Left lobe of liver (tissue), 2 donors: Measurements from ENCODE around the gene SLC49A3. TPM values are rescaled to one million over a fixed set of nuclear protein-coding genes. Genes with fewer than 3 reads are reported as not detected.
"Not testable (repeated sequence)": the region's sequence is repeated elsewhere in the genome, so short reads cannot be mapped to it uniquely, and the experiment has no call there.

Experiments
- ATAC-seq: fragments of 200-7000 bp; cut with Tn5 transposase; one replicate; pipeline ENCODE4 v1.9.1; 2020; ENCODE audit warnings: mild to moderate bottlenecking, moderate library complexity
- DNase-seq: peaks from one replicate; pipeline ENCODE4 v3.0.0-alpha.2; 2020; ENCODE audit warnings: low spot score
- total RNA-seq: library from RNA; stranded (reverse); gene quantifications from one replicate; pipeline ENCODE4 v1.2.1, GENCODE V29; 2021
- donor health status: DM: no; HTN: no; CAD: no; lungs with moderate emphysema.
- donor health status: DM: no; HTN: yes; CAD: no.

The SLC49A3 gene
- total RNA-seq, 1 donor from 2014 or later: 7.6 TPM

DNA sequence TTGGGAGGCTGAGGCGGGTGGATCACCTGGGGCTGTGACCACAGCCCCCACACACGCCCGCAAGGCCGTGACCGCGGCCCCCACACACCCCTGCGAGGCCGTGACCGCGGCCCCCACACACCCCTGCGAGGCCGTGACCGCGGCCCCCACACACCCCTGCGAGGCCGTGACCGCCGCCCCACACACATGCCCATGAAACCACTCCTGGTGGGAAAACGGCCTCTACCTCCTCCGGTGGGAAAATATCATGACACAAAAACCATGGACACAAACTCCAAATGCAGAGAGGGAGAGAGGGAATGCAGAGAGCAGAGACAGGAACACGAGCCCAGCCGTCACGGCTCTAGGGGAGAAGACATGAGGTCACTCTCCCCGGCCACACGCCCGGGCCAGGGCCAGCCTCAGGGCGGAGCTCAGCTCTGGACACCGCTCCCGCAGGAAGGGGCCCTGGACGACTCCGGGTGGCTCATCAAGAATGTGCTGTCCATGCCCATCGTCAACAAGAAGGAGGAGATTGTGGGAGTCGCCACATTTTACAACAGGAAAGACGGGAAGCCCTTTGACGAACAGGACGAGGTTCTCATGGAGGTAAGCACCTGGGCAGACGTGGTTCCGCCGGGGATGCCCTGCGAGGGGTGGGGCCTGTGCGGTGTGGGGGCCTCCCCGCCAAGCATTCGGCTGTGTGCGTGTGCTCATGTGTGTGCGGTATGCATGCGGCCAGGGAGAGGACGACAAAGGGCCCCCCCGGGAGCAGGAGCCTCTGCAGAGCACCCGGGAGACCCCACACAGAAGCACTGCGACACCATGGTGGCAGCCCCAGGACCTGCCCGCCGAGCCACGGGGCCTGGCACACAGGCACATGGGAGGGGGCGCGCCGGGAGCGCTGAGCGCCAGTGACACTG lies 32.3 kb downstream of the SLC49A3 start:
- ATAC-seq: no peak
- no peak for DNase-seq

GRCh38 chr4:655464-656151 lies 33.3 kb downstream of the SLC49A3 start:
- ATAC-seq: no peak
- DNase-seq: no peak

DNA sequence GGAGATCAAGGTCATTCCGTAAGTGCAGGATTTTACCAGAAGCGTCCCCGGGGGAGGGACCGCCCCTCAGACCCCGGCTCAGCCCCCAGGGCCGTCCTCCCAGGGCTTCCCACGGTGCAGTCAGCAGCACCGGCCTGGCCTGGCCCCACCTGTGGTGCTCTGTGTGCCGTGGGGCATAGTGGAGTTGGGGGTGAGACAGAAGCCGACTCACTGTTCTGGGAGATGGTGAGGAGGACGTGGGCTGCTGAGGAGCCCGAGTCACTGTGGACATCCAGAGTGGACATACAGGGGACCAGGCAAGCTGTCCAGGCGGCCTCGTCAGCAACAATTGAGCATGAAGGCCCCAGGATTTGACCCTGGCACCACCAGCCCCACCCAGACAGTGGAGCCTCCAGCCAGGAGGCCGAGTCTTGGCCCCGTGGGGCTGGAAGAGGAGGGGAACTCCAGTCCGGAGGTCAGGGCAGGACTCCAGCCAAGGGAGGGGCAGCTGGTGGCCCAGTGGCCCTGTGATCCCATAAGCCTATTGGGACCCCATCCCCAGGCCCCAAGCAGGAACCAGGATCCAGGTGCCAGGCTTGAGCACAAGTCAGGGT lies 34.0 kb downstream of the SLC49A3 start:
- ATAC-seq (no peak), DNase-seq (no peak)

GRCh38 chr4:654503-654845 lies 34.5 kb downstream of the SLC49A3 start:
- ATAC-seq (no peak), DNase-seq (no peak)

DNA sequence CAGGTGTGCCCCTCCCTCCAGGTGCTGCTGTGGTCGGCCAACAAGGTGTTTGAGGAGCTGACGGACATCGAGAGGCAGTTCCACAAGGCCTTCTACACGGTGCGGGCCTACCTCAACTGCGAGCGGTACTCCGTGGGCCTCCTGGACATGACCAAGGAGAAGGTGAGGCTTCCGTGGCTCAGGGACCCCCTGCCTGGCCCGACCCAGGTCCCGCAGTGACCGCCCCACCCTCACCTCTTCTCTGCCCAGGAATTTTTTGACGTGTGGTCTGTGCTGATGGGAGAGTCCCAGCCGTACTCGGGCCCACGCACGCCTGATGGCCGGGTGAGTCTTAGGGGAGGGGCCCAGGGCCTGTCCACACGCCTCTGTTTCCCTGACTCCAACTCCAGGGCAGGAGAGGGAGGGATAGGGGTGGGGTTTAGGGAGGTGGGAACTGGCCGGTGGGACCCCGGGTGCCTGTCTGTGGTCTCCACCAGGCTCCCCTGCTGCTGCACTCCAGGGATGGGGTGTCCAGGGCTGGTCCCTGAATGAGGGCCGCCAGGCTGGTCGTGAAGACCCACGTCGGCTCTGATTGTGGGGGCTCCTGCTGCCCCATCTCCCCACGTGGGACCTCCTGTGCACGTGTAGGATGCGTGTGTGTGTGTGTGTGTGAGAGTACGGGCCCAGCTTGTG lies 35.0 kb downstream of the SLC49A3 start:
- no peak for DNase-seq
- ATAC-seq: no peak

- ATAC-seq (no peak), DNase-seq (no peak)
These were observed 35.7 kb downstream of the SLC49A3 start for GRCh38 chr4:653080-653821.

DNA sequence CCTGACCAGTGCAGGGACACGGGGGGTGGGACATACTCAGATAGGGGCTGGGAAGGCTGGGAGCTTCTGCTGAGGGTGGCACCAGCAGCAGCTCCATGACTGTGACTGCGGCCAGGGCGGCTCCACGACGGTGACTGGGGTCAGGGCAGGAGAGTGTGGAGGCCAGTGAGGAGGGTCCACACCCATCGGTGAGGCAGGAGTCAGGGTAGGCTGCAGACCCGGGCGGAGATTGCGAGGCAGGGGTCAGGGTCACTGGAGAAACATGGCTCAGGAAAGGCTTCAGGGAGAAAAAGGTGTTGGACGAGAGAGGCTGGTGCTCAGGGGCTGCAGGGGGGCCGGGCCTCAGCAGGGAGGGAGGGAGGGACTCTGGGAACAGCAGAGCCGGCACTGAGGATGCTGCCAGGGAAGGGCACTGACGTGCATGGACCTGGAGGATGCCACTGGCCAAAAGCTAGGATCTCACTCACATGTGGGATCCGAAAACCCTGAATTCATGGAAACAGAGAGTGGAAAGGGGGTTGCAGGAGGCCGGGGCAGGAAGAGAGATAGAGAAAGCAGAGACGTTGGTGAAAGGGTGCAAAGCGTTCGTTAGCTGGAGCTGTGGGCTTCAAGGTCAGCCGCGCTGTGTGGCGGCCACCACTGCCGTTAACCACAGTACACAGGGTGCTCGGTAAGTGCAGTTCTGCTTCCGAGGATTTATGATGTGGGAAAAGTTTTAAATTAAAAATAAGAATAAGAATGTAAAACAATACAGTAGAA lies 36.9 kb downstream of the SLC49A3 start:
- ATAC-seq (no peak), DNase-seq (no peak)

DNA sequence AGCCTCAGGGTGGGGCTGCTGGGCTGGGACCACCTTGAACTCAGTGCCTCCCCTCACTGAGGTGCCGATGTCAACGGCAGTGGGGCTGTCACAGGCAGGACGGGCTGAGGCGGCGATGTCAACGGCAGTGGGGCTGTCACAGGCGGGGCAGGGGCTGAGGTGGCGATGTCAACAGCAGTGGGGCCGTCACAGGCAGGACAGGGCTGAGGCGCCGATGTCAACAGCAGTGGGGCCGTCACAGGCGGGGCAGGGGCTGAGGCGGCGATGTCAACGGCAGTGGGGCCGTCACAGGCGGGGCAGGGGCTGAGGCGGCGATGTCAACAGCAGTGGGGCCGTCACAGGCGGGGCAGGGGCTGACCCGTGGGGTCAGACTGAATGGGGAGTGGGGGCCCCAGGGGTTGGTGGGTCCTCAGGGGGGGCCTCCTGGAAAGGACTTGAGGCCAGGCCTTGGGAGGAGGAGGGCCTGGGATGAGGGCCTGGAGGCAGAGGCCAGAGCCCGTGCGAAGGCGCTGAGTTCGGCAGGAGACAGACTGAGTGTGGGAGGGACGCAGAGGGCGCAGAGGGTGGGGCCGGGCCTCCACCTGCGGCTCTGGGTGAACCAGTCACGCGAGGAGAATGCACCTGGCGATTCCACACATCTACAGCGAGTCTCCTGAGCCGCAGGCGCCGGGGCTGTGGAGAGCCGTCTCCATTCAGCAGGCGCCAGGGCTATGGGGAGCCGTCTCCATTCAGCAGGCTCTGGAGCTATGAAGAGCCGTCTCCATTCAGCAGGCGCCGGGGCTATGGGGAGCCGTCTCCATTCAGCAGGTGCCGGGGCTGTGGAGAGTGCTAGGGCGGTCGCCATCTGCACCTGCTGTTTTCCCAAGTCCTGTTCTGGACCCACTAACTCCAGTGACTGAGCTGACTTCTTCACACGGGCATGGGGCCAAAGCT lies 37.7 kb downstream of the SLC49A3 start:
- no peak for DNase-seq
- no peak for ATAC-seq

- no peak for ATAC-seq
- no peak for DNase-seq
These were observed 38.5 kb downstream of the SLC49A3 start for GRCh38 chr4:650461-650860.

- DNase-seq (no peak), ATAC-seq (no peak)
These were observed 39.1 kb downstream of the SLC49A3 start for GRCh38 chr4:649751-650310.

DNA sequence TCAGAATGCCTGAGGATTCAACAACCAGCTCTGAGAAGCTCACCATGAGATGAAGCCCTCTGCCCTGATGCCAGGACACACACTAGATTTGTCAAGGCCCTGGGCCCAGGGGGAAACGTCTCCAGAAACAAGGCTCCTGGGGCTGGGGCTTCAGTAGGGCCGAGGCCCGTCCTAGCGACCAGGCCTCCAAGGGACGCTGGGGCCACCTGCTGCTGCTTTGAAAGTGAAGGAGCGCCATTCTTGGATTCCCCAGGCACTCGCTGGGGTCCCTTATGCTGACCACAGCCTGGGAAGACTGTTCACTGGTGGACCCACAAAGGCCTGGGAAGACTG lies 39.7 kb downstream of the SLC49A3 start:
- no peak for DNase-seq
- ATAC-seq: no peak

GRCh38 chr4:648579-649292 lies 40.2 kb downstream of the SLC49A3 start:
- ATAC-seq (no peak), DNase-seq (no peak)

DNA sequence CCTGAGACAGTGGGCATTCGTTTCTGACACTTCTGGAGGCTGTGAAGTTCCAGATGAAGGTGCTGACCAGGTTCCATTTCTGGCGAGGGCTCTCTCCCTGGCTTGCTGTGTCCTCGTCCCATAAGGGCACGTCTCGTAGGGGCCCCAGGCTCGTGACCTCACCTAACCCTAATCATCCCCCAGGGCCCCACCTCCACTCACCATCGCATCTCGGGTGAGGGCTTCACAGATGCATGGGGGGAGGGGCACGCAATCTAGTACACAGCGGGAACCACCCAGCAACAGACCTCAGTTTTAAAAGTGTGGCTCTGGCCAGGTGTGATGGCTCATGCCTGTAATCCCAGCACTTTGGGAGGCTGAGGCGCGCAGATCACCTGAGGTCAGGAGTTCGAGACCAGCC lies 41.5 kb downstream of the SLC49A3 start:
- DNase-seq (no peak), ATAC-seq (no peak)

- ATAC-seq: no peak
- no peak for DNase-seq
These were observed 42.5 kb downstream of the SLC49A3 start for GRCh38 chr4:646460-646859.

GRCh38 chr4:642366-642765 lies 46.6 kb downstream of the SLC49A3 start:
- ATAC-seq: not testable (repeated sequence)

DNA sequence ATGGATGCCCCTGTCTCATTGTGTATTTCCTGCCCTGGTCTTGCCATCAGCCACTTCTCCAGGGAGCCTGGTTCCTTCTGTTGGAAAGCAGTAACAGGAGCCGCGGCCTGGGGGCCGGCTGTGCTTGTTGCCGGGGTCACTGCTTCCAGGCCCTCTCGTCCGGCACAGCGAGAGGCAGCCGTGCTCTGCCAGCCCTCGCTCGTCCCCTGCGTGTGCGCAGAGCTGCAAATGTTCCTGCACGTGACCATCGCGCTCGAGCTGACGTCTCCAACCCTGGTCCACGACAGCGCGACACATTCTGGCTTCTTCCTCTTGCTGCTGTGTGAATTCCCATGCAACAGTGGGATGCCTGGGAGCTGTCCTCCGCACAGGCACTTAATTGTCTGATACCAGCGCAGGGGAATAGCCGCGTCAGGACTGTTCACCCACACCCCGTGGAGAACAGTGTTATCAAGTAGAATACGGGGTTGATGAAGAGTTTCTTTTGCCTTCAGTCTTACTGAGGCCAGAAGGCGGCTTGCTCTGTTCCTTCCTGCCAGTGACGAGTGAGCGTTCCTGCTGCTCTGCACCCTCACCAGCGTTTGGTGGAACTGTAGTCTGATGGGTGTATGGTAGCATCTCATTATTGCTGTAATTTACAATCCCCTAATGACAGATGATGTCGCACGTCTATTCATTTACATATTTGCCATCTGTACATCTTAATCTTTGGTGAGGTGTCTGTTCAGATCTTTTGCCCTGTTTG lies 51.2 kb downstream of the SLC49A3 start:
- ATAC-seq: no peak
- no peak for DNase-seq

More at GRCh38 chr4:642366-642765, 46.6 kb downstream of the SLC49A3 start:
- not testable (repeated sequence) for DNase-seq

DNA sequence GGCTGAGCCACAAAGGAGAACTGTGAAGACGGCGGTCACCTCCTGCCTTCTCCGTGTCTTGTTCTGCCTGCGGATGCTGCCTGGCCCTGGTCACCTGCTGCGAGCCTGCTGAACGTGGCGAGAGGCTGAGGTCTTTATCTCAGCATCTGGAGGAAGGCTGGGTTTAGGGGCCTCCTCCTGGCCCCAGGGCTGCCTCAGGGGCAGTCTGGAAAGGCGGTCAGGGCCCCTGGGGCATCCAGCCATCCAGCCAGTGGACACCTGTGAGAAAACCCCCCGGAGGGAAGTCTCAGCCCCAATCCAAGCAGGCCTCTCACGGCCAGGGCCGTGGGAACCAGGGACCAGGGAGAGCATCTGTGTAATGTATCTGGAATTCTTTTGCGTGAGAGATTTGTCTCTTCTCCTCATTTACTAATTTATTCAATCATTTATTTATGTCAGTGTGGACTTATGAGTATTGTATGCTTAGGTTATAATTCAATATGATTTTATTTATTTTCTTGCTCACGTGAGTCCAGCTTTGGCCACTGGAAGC lies 52.3 kb downstream of the SLC49A3 start:
- ATAC-seq (no peak), DNase-seq (no peak)
